ENCODE results near the gene ASCC1. TPM values are rescaled to one million over a fixed set of nuclear protein-coding genes. Genes with fewer than 3 reads are reported as not detected.

The ASCC1 gene
- polyA plus RNA-seq, 1 donor (not counting 4 experiments of a cell fraction or from before 2014, with no cell fraction given) = 32.9 TPM

GRCh38 chr10:72264536-72264935 lies 48.5 kb upstream of the ASCC1 start:
- Histone ChIP-seq H3K4me1 (ENCODE audit: control insufficient read depth, extremely low read depth, insufficient read depth, low read length) (peaks cover 51% of the 10 kb centered on the region), H3K9me3 (ENCODE audit: control insufficient read depth, low read depth, low read length) (no peaks in the 10 kb centered on the region), H4K20me1 (ENCODE audit: control insufficient read depth, extremely low read depth, insufficient read depth, low read length) (no peaks in the 10 kb centered on the region), H3K4me2 (ENCODE audit: control insufficient read depth, extremely low read depth, insufficient read depth, low read depth, low read length) (no peak overlapping the region), H3K9ac (ENCODE audit: control insufficient read depth, extremely low read depth, insufficient read depth, low read length) (no peak overlapping the region), H3K4me3 (ENCODE audit: control insufficient read depth in 2 of 3, extremely low read depth in 1 of 3, insufficient read depth in 2 of 3, low read depth in 1 of 3, low read length in 3 of 3) (no peak overlapping the region), H3K79me2 (ENCODE audit: control insufficient read depth, insufficient read depth, low read length) (no peaks in the 10 kb centered on the region), H3K36me3 (ENCODE audit: control insufficient read depth in 2 of 2, extremely low read depth in 1 of 2, insufficient read depth in 2 of 2, low read length in 2 of 2) (no peaks in the 10 kb centered on the region), H3K9me1 (ENCODE audit: control insufficient read depth, extremely low read depth, insufficient read depth, low read length) (peaks cover 2% of the 10 kb centered on the region), H2AFZ (ENCODE audit: control insufficient read depth, low read length) (no peak overlapping the region), H3K27ac (ENCODE audit: control insufficient read depth, insufficient read depth, low read length) (peak overlapping the region; percentile 95), H3K27me3 (ENCODE audit: control insufficient read depth, extremely low read depth, insufficient read depth, low read length) (no peaks in the 10 kb centered on the region)
- dilution Hi-C loops (cut with MboI; ENCODE audit: extremely low pct_ligation_motif_present, low sequenced_read_pairs) = no loop called here
- FAIRE-seq (no peak), DNase-seq (ENCODE audit: low read depth, low spot score) (no peak)
- TF ChIP-seq CTCF (optimal IDR thresholded peaks at IDR 0.05 in 1 of 3, IDR thresholded peaks at IDR 0.05 in 1 of 3, conservative IDR thresholded peaks at IDR 0.05 in 1 of 3; ENCODE audit: extremely low read depth in 1 of 3, insufficient read depth in 2 of 3, low read length in 3 of 3) (no peak), EZH2 (IDR thresholded peaks at IDR 0.05; ENCODE audit: low read length) (no peak)

GRCh38 chr10:72263613-72264241 lies 47.7 kb upstream of the ASCC1 start:
- FAIRE-seq (peak; percentile 84), DNase-seq (ENCODE audit: low read depth, low spot score) (peak; percentile 85)
- TF ChIP-seq EZH2 (IDR thresholded peaks at IDR 0.05; ENCODE audit: low read length) (no peak), CTCF (optimal IDR thresholded peaks at IDR 0.05 in 1 of 3, IDR thresholded peaks at IDR 0.05 in 1 of 3, conservative IDR thresholded peaks at IDR 0.05 in 1 of 3; ENCODE audit: extremely low read depth in 1 of 3, insufficient read depth in 2 of 3, low read length in 3 of 3) (no peak)
- Histone ChIP-seq H3K79me2 (ENCODE audit: control insufficient read depth, insufficient read depth, low read length) (no peaks in the 10 kb centered on the region), H3K4me3 (ENCODE audit: control insufficient read depth in 2 of 3, extremely low read depth in 1 of 3, insufficient read depth in 2 of 3, low read depth in 1 of 3, low read length in 3 of 3) (peak overlapping the region in 2 of 3 experiments; percentile 28 to 48), H3K9ac (ENCODE audit: control insufficient read depth, extremely low read depth, insufficient read depth, low read length) (peak overlapping the region; percentile 74), H3K4me2 (ENCODE audit: control insufficient read depth, extremely low read depth, insufficient read depth, low read depth, low read length) (peak overlapping the region; percentile 84), H3K9me3 (ENCODE audit: control insufficient read depth, low read depth, low read length) (no peaks in the 10 kb centered on the region), H4K20me1 (ENCODE audit: control insufficient read depth, extremely low read depth, insufficient read depth, low read length) (no peaks in the 10 kb centered on the region), H3K27ac (ENCODE audit: control insufficient read depth, insufficient read depth, low read length) (peak overlapping the region; percentile 95), H3K4me1 (ENCODE audit: control insufficient read depth, extremely low read depth, insufficient read depth, low read length) (peaks cover 53% of the 10 kb centered on the region), H3K36me3 (ENCODE audit: control insufficient read depth in 2 of 2, extremely low read depth in 1 of 2, insufficient read depth in 2 of 2, low read length in 2 of 2) (no peaks in the 10 kb centered on the region), H2AFZ (ENCODE audit: control insufficient read depth, low read length) (no peak overlapping the region), H3K9me1 (ENCODE audit: control insufficient read depth, extremely low read depth, insufficient read depth, low read length) (peaks cover 2% of the 10 kb centered on the region), H3K27me3 (ENCODE audit: control insufficient read depth, extremely low read depth, insufficient read depth, low read length) (no peaks in the 10 kb centered on the region)
- dilution Hi-C loops (cut with MboI; ENCODE audit: extremely low pct_ligation_motif_present, low sequenced_read_pairs) = no loop called here

All from keratinocyte (primary cell).